Kidney (tissue), 14 donors: ENCODE data around the gene ATP10D. TPM values are rescaled to one million over a fixed set of nuclear protein-coding genes. Genes with fewer than 3 reads are reported as not detected.

ENCODE experiments used
- DNase-seq, 5 donors: peaks; one replicate each; pipeline ENCODE4 v3.0.0-alpha.2; 2013 to 2020
- FAIRE-seq: peaks from 2 replicates; lab custom pipeline; 2012; peaks lifted over from hg19 to GRCh38; lab: Jason Lieb, UNC
- H3K27ac ChIP-seq, 2 donors: one replicate each; pipeline ENCODE4 v1.7.0; 2013; ENCODE audit warnings: low read depth in 2 of 2, low read length in 2 of 2, inconsistent platforms in 1 of 2
- H3K27me3 ChIP-seq: one replicate; pipeline ENCODE4 v1.7.1; 2013; ENCODE audit warnings: low read length, inconsistent platforms; ENCODE audit not compliant: control insufficient read depth, insufficient read depth
- H3K36me3 ChIP-seq, 3 donors: one replicate each; pipeline versions ENCODE4 v1.7.0 to v1.7.1; 2013; ENCODE audit warnings: low read length in 3 of 3, control low read depth in 1 of 3, inconsistent platforms in 1 of 3; ENCODE audit not compliant: insufficient read depth in 3 of 3, control insufficient read depth in 2 of 3
- H3K4me1 ChIP-seq, 3 donors: one replicate each; pipeline versions ENCODE4 v1.7.0 to v1.7.1; 2013; ENCODE audit warnings: low read length in 3 of 3, inconsistent platforms in 1 of 3, low read depth in 1 of 3; ENCODE audit not compliant: control insufficient read depth in 2 of 3, insufficient read depth in 2 of 3
- H3K4me3 ChIP-seq, 3 donors: one replicate each; pipeline versions ENCODE4 v1.7.0 to v1.8.1; 2013; ENCODE audit warnings: low read length in 3 of 3, control low read depth in 1 of 3, inconsistent platforms in 1 of 3
- H3K9ac ChIP-seq, 3 donors: one replicate each; pipeline versions ENCODE4 v1.7.0 to v1.7.1; 2013; ENCODE audit warnings: low read length in 3 of 3, control low read depth in 1 of 3, inconsistent platforms in 1 of 3
- H3K9me3 ChIP-seq, 3 donors: one replicate each; pipeline versions ENCODE4 v1.7.0 to v1.7.1; 2013; ENCODE audit warnings: low read length in 3 of 3, control low read depth in 1 of 3, inconsistent platforms in 1 of 3; ENCODE audit not compliant: control insufficient read depth in 2 of 3, insufficient read depth in 1 of 3
- intact Hi-C: fragments of 100-400 bp; cut with DNase I; formaldehyde crosslinking; loops from one replicate; pipeline ENCODE4 v1.11.1; 2022
- polyA plus RNA-seq: library from polyadenylated mRNA; stranded (reverse); fragments of 350-450 nt; fragmentation: Illumina TruSeq; extraction: RNeasy Lipid Tissue Mini Kit (QIAGEN cat#74804); gene quantifications from one replicate; pipeline ENCODE4 v1.2.3, GENCODE V29; 2014; ENCODE audit warnings: low read depth, low replicate concordance; ENCODE audit not compliant: insufficient read depth
- total RNA-seq: library from RNA; stranded (reverse); fragmentation: NEBNext Ultra II Directional; extraction: Animal tissue kit (Norgen Biotek cat#: 25700); gene quantifications from one replicate; pipeline ENCODE4 v1.2.1, GENCODE V29; 2021
- TF ChIP-seq, protein P1 (sequence below): IDR thresholded peaks from 3 replicates; pipeline ENCODE4 v1.5.1; 2012; ENCODE audit warnings: mild to moderate bottlenecking, moderate library complexity, borderline replicate concordance; ENCODE audit not compliant: insufficient read depth; ENCODE audit errors: extremely low read depth
- donor health status: control.
- donor health status: control.
- donor health status: control.
- donor health status: control.
- donor health status: control.
- donor health status: DM: yes; HTN: yes; CAD: no.
- donor health status: Normal renal cell carcinoma (clear cell type).

The ATP10D gene
- total and polyA plus RNA-seq, 2 donors from 2014 or later: 10.4 to 43.6 TPM

DNA sequence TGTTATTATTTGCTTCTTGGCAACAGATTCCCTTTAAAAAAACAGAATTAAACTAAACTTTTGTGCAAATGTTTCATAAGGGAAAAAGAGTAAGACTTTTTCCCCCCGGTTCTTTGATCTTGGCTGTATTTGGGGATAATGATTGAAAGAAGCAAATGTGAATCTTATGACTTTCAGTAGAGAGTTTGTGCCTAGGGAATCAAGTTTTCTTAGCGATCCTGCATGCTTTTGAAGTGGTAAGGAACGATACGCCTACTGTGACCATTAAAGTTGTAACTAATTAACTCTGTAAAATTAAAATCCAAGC, 9.0 kb downstream of the ATP10D start:
- DNase-seq (no peak), FAIRE-seq (no peak)
- intact Hi-C loops: no loop called here
- Histone ChIP-seq H3K4me1 (peaks cover 0 to 11% (median 4%) of the 10 kb centered on the region in 3 donors), H3K27ac (no peak overlapping the region), H3K9ac (no peak overlapping the region), H3K36me3 (no peaks in the 10 kb centered on the region), H3K4me3 (no peak overlapping the region), H3K27me3 (no peaks in the 10 kb centered on the region), H3K9me3 (no peaks in the 10 kb centered on the region)
- TF ChIP-seq, protein P1, sequence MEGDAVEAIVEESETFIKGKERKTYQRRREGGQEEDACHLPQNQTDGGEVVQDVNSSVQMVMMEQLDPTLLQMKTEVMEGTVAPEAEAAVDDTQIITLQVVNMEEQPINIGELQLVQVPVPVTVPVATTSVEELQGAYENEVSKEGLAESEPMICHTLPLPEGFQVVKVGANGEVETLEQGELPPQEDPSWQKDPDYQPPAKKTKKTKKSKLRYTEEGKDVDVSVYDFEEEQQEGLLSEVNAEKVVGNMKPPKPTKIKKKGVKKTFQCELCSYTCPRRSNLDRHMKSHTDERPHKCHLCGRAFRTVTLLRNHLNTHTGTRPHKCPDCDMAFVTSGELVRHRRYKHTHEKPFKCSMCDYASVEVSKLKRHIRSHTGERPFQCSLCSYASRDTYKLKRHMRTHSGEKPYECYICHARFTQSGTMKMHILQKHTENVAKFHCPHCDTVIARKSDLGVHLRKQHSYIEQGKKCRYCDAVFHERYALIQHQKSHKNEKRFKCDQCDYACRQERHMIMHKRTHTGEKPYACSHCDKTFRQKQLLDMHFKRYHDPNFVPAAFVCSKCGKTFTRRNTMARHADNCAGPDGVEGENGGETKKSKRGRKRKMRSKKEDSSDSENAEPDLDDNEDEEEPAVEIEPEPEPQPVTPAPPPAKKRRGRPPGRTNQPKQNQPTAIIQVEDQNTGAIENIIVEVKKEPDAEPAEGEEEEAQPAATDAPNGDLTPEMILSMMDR: no peak

DNA sequence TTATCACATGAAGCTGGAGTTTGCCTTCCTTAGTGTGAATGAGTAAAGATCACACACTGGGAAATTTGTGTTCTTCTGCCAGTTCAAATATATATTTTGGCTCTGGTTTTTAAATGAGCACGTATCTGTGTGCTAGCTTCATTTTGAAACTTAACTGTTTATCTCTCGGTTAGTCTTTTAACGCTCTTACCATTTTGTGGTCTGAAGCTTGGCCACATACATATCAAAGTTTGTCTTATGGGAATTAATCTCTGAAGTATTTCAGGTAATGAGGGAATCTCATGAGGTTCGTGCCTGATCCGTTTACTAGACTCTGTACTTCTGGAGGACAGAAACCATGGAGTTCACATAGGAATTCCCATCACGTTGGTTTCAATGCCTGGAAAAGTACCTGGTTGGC, 13.8 kb downstream of the ATP10D start:
- Histone ChIP-seq H3K36me3 (no peaks in the 10 kb centered on the region), H3K9me3 (no peaks in the 10 kb centered on the region), H3K27me3 (no peaks in the 10 kb centered on the region), H3K4me1 (peaks cover 2 to 9% (median 2%) of the 10 kb centered on the region in 3 donors), H3K4me3 (no peak overlapping the region), H3K27ac (no peak overlapping the region), H3K9ac (no peak overlapping the region)
- peak in 1 of 5 donors; percentile 30 for DNase-seq
- no peak for FAIRE-seq
- intact Hi-C loops: no loop called here
- TF ChIP-seq, protein P1: no peak

DNA sequence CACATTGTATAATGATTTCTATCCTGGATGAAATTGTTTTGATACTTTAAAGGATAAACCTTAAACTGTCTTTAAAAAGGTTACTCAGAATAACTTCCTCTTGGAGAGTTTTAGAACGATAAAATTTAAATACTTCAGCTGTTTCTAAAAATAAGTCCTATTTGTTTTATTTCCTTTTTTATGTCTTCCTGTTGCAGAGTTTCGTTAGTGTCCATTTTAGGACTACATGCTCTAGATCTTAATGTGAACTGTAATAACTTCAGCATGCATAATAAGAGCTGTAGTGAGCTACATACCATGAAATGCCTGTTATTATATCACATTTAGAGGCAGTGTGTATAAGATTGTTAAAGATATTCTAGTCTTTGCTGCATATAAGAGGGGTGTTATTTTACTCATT, 14.6 kb downstream of the ATP10D start:
- TF ChIP-seq, protein P1: no peak
- intact Hi-C loops: no loop called here
- peaks cover 2 to 8% (median 2%) of the 10 kb centered on the region in 3 donors for H3K4me1 ChIP-seq
- peak overlapping the region in 1 of 2 donors; percentile 78 for H3K27ac ChIP-seq
- DNase-seq (peak in 1 of 5 donors; percentile 68), FAIRE-seq (peak; percentile 92)
- H3K36me3 ChIP-seq: no peaks in the 10 kb centered on the region
- no peaks in the 10 kb centered on the region for H3K9me3 ChIP-seq
- H3K4me3 ChIP-seq: no peak overlapping the region
- no peak overlapping the region for H3K9ac ChIP-seq
- H3K27me3 ChIP-seq: no peaks in the 10 kb centered on the region

DNA sequence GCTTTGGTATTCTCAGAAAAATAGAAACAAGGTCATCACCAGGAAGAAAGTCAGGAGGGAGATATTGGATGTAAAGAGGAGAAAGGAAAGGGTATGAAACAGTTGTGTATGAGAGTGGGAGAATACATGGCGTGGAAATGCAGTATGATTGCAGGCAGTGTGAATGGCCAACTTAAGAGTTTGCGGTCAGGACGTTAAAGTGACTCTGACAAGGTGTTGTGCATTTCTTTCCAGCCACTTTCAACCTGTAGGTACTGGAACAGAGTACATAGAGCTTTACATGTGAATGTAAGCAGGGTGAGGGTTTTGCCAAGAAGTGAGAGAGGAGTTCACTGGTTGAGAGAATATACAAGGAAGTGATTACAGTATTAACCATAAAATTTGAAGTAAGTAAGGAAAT, 15.7 kb downstream of the ATP10D start:
- DNase-seq (no peak), FAIRE-seq (no peak)
- Histone ChIP-seq H3K4me3 (no peak overlapping the region), H3K9ac (no peak overlapping the region), H3K27ac (no peak overlapping the region), H3K27me3 (no peaks in the 10 kb centered on the region), H3K4me1 (peaks cover 2 to 8% (median 2%) of the 10 kb centered on the region in 3 donors), H3K9me3 (no peaks in the 10 kb centered on the region), H3K36me3 (no peaks in the 10 kb centered on the region)
- intact Hi-C loops: no loop called here
- TF ChIP-seq, protein P1: no peak
